ENCODE measurements around the gene RNF130.

Gene RNF130, protein sequence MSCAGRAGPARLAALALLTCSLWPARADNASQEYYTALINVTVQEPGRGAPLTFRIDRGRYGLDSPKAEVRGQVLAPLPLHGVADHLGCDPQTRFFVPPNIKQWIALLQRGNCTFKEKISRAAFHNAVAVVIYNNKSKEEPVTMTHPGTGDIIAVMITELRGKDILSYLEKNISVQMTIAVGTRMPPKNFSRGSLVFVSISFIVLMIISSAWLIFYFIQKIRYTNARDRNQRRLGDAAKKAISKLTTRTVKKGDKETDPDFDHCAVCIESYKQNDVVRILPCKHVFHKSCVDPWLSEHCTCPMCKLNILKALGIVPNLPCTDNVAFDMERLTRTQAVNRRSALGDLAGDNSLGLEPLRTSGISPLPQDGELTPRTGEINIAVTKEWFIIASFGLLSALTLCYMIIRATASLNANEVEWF

DNA sequence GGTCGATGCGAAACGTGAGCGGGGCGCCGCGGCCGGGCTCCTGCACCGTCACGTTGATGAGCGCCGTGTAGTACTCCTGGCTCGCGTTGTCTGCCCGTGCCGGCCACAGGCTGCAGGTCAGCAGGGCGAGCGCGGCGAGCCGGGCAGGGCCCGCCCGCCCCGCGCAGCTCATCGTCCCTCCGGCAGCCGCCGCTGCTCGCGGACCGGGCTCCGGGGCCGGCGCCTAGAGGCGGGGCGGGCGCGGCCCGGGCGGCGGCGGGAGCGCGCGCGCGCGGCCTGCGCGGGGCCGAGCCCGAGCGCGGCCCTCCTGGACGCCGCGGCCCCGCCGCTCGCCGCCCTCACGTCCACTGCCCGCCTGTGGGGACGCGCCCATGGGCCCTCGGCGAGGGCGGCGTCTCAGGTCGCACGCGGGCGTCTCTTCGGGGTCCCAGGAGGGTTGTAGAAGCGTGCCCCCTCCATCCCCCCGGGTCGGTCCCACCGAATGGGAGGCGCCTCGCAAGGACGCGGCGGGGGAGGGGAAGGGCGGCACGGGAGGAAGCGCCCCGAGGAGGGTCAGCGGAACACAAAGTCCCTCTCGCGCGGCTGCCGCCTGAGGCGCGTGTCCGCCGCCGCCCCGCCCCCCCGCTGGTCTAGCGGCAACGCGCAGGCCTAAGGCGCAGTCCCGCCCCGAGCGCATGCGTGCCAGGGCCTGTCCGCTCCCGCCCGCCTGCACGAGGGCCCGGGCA, at the start of gene RNF130:
TSS of gene RNF130 (minus strand) at position 229 of the 725 bp plus-strand sequence. CDS start at position 172, 57 bp downstream.
- no peak for DNase-seq

DNA sequence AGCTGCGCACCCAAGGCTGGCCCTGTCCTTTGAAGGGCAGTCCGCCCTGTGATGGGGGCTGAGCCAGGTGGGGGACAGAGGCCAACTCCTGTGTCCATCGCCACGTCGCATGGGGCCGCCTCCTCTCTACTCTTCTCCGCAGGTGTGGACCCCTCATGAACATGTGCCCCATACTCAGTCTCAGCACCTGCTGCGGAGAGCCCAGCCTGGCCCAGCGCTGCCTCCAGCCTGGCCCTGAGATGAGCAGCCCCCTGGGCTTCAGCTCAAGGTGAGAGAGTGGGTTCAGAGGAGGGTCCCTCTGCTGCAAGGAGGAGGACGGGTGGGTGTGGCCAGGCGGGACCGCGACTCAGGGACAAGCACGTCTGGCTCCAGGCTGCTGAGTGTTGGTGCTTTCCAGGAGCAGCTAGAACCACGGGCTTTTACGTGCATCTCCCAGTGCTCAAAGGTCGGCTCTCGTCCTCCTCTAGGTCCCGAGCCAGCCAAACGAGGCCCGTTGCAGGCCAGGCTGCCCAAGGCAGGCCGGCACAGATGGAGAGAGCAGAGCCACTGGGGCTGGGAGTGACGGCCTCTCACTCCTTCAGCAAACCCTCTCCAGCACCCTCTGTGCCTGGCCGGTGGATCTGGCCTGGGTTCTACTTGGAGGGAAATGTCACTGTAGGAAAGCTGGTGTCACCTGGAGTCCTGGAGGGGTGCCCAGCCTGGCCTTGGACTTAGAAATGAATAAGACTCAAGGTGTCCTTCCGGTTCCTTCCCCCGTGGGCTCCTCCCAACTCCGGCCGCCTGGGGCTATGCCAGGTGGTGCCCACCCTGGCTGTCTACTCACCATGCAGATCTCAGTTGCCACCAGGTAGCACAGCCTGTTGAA, 48.9 kb upstream of the RNF130 start:
- DNase-seq: no peak

DNA sequence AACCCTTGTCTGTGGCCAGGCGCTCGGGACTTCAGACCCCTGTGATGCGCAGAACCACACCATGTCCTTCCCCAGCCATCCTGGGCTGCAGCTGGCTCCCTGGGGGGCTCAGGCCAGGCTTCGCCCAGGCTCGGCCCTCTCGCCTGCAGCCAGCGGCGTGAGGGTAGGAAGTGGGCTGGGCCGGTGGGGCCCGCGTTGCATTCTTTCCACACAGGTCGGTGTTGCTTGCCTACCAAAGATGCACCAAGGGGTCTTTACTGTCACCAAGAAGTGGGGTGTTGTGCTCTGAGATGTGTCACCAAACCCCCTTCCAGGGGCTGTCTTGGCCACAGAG, 48.3 kb upstream of the RNF130 start:
- DNase-seq: no peak

DNA sequence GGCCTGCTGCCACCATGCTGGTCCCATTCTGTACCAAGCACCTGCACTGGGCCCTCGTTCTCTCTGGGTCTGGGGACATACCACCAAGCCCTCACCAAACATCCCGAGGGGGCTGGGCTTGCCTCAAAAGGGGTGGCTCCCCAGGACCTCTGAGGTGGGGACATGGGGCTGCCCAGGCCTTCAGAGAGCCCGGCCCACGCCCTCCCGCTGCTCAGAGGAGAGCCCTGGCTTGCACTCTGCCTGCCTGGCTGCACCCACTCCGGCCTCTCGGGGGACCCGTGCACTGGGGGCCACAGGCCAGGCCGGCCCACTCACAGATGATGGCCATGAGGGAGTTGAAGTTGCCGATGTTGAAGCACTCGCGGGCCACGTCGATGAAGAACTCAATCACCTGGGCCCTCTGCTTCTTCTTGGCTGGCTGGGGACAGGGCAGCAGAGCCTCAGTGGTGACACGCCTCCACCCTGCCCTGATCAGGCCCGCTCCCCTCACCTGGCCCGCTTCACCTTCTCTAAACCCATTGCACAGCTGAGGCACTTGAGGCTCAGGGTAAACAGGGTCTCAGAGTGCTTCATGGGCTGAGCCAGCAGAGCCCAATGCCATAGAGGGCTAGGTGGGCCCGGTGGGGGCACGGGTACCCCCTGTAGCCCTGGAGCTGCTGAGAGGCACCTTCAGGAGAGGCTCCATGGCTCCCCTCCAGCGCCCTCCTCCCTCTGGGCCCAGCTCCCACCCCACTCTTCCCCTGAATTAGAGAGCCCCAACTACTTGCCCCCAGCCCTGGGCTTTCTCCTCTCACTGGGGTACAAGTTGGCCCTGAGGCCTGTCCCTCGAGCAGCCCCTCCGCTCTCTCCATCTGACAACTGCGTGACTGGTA, 47.7 kb upstream of the RNF130 start:
- no peak for DNase-seq

DNA sequence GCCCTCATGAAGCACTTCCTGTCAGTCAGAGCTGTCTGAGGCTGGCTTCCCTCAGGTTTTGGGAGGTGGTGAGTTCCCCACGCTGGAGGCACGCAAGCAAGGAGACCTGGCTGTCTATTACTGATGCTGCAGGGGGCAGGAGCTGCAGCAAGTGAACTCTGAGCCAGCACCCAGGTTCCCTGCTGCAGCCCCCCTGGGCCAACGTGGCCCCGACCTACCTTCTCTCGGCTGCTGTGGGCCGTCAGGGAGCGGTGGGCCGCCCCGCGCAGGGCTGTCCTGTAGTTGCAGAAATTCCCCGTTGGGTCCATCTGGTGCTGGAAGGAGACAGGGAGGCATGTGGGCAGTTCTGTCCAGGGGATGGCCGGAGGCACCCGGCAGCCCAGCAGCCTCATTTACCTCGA, 46.8 kb upstream of the RNF130 start:
- DNase-seq: no peak

DNA sequence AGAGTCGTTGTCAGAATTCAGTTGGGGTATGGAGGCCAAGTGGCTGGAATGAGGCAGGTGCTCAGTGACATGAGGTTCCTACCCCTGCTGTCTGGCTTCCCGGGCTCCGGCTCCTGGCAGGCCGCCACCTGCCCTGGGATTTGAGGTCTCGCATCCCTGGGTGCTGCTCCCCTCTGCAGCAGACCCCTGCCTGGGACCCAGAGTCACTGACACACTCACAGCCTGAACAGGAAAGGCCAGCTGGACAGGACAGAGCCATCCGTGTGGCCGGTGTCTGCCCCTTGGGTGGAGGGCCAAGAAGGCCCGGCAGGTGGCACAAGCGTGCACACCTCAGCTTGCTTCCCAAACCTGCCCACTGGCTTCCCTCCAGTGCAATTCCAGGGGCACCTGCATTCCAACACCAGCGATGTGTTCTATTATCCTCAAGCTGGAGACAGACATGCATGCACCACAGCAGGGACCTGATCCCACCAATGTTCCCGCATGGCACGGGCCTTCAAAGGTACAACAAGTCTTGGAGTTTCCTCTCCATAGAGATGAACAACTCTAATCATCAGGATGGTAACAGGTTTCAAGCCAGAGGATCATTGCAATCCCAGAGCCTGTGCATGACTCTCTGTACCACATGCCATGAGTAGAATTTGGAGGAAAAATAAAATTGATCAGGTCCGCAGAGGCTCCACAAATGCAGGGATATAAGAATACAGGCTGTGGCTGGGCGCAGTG, 45.6 kb upstream of the RNF130 start:
- DNase-seq: no peak

DNA sequence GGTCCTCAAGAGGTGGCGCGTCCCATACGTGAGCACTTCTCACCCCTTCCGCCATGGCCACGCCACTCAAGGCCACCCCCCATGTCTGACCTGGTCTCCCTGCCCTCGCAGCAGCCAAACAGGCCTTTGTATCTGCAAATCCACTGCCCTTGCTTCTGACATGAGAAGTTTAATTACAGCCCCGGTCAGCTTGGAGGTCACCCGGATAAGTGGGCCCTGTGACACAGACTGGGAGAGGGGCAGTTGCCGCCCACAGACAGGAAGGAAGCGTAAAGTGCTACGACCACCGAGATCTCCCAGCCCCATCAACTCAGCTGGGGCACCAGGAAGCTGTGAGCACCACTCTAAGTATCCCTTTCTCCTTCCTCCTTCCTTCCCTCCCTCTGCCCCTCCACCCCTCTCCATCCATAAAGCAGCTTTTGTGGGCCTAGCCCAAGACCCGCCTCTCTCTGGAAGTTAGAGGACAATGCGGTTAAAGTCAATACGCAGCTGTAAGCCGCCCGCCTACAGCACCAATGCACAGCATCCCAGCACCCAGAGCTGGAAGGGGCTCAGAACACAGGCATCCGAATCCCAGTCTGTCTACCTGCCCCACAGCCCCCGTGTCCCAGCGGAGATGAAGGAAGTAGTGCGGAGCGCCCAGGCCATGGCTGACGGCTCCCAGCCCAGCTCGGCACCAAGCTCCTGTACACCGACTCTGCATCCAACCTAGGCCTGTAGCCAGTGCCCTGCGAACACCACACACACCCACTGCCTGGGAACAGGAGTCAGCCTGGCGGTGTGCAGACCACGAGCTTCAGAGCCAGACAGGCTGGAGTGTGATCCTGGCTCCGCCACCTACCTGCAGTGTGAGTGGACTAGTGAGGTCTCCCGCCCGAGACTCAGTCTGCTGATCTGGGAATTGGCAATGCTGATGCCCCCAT, 44.8 kb upstream of the RNF130 start:
- DNase-seq: no peak

DNA sequence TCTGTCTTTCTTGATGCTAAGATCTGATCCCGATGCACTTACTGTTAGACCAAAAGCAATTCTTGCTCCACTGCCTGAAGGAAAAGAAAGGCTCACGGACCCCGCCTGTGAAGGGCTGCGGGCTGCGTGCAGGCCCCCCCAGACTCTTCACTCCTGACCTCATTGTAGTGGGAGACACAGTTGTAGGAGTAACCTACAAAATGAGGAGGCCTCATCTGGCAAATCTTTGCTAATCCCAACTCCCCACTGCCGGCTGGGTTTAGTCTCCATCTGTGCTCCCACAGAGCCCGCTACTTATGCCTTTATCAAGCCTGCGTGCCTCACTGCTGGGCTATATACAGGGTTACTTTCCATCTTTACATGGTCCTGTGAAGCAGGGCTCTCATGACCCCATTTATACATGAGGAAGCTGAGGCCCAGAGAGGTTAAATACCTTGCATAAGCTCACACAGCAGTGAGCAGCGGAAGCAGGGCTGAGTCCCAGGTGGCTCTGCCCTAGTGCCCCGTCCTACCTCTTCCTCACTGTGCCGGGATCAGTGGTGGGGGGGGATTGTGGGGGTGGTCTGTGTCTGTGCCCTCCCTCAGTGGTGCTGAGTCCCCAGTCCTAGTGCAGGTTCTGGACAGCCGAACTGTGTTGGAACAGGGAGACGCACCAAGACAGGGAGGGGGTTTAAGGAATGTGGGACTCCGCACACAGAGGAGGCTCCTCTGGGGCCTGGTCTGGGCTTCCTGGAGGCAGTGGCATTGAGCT, 43.9 kb upstream of the RNF130 start:
- peak; percentile 68 for DNase-seq

DNA sequence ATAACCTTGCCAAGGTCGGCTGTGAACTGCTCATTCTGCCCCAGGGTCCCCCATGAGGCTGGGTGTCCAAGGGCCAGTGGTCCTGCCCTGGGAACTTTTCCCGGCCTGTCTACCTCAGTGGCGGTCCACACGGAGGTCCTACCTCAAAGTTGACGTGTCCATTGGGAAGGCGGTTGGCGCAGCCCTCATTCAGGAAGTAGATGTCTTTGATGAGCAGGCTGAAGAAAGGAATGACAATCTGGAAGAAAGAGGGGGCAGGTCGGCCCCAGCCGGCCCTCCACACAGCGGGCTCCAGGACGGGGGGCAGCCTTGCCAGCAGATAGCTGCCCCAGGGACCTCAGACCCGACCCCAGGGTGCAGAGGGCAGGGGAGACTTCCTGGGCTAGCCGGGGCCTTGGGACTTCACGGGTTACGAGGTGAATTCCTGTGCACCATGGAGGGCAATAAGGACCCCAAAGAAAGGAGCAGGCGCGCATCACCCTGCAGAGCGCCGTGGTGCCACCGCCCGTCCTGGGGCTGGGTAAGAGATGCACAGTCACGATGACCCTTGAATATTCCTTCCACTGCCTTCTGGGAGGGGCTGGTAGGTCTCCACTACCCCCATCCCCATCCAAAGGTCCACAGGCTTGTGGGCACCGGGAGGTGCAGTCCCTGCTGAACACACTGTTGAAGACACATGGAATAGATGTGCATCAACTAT, 42.9 kb upstream of the RNF130 start:
- no peak for DNase-seq

DNA sequence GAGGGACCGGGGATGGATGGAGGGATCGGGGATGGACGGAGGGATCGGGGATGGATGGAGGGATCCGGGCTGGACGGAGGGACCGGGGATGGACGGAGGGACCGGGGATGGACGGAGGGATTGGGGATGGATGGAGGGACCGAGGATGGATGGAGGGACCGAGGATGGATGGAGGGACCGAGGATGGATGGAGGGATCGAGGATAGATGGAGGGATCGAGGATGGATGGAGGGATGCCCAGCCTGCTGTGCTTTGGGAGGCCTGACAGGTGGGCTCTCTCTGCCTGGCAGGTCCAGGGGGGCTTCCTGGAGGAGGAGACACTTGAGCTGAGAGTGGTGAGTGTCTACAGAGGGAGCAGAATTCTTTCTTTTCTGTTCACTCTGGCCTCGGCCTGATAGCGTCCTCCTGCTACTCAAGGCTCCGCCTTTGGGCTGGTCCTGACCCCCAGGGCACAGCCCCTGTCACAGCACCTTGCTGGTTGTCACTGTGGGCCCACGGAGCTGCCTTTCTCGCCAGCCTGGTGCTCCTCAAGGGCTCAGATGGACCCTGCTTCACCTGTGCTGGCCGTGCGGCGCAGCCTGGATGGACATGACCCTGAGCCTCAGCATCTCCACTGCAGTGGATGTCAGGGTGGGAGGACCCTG, 42.2 kb upstream of the RNF130 start:
- DNase-seq: no peak

DNA sequence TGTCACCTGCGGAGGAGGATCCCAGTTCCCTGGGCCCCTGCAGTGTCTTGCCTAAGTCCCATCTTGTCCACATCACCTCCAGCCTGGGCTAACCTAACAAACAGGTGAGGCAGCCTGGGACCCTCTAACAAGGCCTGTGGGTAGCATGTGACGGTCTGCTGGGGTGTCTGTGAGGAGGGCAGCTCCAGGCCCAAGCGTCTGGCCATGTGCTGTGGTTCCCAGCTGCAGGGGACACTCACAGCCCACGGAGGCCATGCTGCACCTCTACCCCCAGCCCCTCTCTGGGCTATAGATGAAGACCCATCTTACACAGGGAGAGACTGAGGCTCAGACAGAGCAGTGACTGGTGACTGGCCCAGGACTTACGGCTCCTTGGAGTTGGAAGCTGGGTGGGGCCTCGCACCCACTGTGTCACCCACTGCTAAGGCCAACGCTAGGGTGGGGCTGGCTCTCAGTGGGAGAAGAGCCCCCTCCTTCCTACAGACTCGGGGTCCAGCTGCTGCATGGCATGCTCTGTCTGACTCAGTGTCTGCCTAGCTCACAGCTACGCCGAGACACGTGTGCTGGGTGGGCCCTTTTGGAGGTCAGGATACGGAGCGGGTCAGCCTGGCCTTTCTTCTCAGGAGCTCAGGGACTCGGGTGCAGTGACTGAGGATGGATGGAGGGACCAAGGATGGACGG, 40.8 kb upstream of the RNF130 start:
- no peak for DNase-seq

DNA sequence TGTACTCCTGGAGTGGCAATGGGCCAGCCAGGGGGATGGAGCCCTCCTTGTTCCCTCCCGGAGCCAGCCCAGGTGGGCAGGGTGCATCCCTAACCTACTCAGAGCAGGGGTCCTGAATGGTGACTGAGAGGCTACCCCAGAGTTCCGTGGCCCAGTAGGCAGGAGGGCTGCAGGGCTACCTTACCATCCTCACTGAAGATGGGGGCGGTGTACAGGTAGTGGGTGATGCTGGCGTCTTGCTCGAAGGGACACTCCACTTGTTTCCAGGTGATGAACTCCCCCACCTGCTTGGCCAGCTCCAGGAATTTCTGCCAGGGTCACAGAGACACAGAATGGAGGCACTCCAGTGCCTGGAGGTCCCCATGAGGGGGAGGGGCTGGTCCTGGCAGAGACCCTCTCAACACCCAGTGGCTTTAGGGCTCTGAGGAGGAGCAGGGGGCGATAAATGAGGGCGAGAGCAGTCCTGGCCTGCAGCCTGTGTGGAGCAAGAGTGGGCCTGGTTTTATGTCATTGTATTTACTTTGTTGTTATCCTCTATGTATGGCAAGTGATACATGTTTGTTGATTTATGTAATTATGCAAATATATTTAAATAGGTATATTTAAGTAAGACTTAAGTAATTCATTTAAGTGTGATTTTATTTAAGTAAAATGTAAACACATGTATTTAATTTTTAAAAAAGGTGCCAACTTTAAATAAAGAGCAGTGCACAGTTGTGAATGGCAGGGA, 39.9 kb upstream of the RNF130 start:
- DNase-seq: no peak

DNA sequence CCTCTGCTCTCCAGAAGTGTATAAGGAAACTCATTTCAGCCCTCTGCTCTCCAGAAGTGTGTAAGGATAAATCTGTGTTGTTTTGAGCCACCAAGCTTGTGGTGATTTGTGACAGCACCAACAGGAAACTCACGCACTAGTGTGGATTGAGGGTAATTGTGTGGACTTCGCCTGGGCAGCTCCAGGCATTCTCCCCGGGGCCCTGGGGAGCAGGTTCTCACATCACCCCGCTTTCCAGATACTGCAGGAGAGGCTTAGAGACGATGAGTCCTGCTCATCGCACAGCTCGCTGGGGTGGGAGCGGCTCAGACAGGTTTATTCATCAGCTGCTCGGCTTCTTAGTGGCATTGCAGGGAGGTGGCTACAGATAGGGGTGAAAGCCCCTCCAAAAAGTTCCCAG, 38.4 kb upstream of the RNF130 start:
- no peak for DNase-seq

DNA sequence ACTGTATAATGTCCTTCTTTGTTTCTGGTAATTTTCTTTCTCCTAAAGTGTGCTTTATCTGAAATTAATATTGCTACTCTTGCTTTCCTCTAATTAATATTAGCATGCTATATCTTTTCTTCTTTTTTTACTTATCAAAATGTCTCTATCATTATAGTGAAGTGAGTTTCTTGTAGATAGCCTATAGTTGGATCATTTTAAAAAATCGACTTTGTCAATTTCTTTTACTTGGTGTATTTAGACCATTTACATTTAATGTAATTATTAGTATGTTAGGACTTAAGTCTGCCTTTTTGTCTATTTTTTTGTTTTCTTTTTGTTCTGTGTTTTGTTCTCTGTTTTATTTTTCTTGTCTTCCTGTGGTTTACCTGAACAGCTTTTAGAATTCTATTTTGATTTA, 35.4 kb upstream of the RNF130 start:
- no peak for DNase-seq

DNA sequence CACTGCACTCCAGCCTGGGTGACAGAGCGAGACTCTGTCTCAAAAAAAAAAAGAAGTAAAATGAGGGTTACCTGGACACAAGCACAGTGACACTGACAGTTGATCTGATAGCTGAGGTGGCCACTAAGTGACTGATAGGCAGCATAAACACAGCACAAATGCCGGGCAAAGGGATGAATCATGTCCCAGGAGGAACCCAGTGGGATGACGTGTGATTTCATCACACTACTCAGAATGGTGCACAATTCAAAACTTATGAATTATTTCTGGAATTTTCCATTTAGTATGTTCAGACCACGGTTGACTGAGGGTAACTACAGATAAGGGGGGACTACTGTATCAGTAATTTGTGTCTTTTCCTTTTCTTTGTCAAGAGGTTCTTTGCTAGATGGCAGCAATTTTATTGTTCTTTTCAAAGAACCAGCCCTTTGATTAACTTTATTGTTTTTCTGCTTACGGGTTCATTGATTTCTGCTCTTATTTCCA, 34.3 kb upstream of the RNF130 start:
- DNase-seq: no peak

DNA sequence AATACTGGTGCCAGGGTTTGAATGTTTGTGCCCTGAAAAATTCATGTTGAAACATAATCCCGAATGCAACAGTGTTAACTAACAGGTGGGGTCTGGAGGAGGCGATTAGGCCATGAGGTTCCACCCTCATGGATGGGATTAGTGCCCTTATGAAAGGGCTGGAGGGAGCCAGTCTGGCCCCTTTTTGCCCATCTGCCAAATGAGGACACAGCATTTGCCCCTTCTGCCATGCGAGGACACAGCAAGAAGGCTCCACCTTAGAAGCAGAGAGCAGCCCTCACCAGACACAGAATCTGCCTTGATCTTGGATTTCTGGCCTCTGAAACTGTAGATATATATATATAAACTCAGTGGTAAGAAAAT, 32.6 kb upstream of the RNF130 start:
- DNase-seq: peak; percentile 82

DNA sequence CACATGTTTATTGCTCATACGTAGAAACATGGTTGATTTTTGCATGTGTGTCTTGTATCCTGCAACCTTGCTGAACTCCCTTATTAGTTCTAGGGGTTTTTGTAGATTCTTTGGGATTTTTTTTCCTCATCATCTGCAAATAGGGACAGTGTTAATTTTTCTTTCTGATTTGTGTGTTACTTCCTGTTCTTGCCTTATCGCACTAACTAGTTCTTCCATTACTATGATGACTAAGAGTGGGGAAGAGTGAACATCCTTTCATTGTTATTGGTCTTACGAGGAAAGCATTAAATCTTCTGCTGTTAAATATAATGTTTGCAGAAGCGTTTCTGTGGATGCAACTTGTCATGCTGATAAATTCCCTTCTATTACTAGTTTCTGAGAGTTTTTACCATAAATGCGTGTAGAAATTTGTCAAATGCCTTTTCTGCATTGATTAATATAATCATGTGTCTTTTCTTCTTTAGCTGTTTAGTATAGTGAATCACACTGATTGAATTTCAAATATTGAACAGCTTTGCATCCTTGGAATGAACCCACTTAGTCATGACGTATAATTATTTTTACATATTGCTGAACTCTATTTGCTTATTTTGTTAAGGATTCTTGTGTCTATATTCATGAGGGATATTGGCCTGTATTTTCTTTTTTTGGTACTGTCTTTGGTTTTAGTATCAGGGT, 32.1 kb upstream of the RNF130 start:
- no peak for DNase-seq
